Transverse colon (tissue), 4 donors: ENCODE results near the gene TMTC2. TPM values are rescaled to one million over a fixed set of nuclear protein-coding genes. Genes with fewer than 3 reads are reported as not detected.
A peak's percentile ranks its signal among the peaks of the same experiment; 100 is the strongest.

Experiments
- DNase-seq: peaks from one replicate; pipeline ENCODE4 v3.0.0-alpha.2; 2019
- H3K27ac ChIP-seq, 4 donors: fragments of 200-600 bp; sonication (generic); 2 replicates each; pipeline ENCODE4 v1.5.1; 2016 to 2018; ENCODE audit warnings: inconsistent platforms in 4 of 4
- H3K27me3 ChIP-seq: fragments of 200-600 bp; sonication (generic); 2 replicates; pipeline ENCODE4 v1.5.1; 2017; ENCODE audit warnings: inconsistent platforms
- H3K36me3 ChIP-seq, 4 donors: fragments of 200-600 bp; sonication (generic); 2 replicates each; pipeline ENCODE4 v1.5.1; 2017 to 2019; ENCODE audit warnings: inconsistent platforms in 4 of 4
- H3K4me1 ChIP-seq, 4 donors: fragments of 200-600 bp; sonication (generic); 2 replicates each; pipeline ENCODE4 v1.5.1; 2017 to 2020; ENCODE audit warnings: inconsistent platforms in 4 of 4
- H3K4me3 ChIP-seq, 4 donors: fragments of 200-600 bp; sonication (generic); 1 replicate in 1 of 4; 2 replicates in 3 of 4; pipeline versions ENCODE4 v1.5.1 to v1.6.1; 2017 to 2019; ENCODE audit warnings: inconsistent platforms in 4 of 4
- H3K9me3 ChIP-seq, 2 donors: fragments of 200-600 bp; sonication (generic); 2 replicates each; pipeline ENCODE4 v1.5.1; 2017 to 2019; ENCODE audit warnings: inconsistent platforms in 2 of 2
- EP300 ChIP-seq: sonication (generic); formaldehyde crosslinking; IDR thresholded peaks from one replicate; pipeline ENCODE4 v1.6.1; 2017; ENCODE audit warnings: antibody characterized with exemption, low read depth
- POLR2A ChIP-seq: fragments of 450-650 bp; IDR thresholded peaks from one replicate; pipeline ENCODE4 v1.6.1; 2016; ENCODE audit warnings: antibody characterized with exemption, mild to moderate bottlenecking, moderate library complexity
- POLR2AphosphoS5 ChIP-seq, 3 donors: sonication (generic); formaldehyde crosslinking; IDR thresholded peaks; one replicate each; pipeline ENCODE4 v1.6.1; 2016; ENCODE audit warnings: antibody characterized with exemption in 3 of 3
- WGBS, 2 donors: methylation state at CpG; one replicate each; pipeline ENCODE4 v1.1.5; 2018; ENCODE audit warnings: low coverage in 1 of 2; 5-methylcytosine and 5-hydroxymethylcytosine counted together
- in situ Hi-C, 4 donors: fragments of 200-750 bp; cut with MboI; loops; one replicate each; pipeline versions ENCODE4 v1.15.0 to v1.15.1; 2017; ENCODE audit warnings: low sequenced_read_pairs in 3 of 4, low pct_ligation_motif_present in 1 of 4, low pct_unique_long_range_greater_than_20kb in 1 of 4
- intact Hi-C: fragments of 100-400 bp; cut with DNase I; formaldehyde crosslinking; loops from one replicate; pipeline ENCODE4 v1.15.1; 2023; ENCODE audit warnings: low total_unique reads
- total RNA-seq, 4 donors: library from RNA; depleted of rRNA; stranded (reverse); fragments of >200 nt; gene quantifications; one replicate each; pipeline ENCODE4 v1.1.0, GENCODE V29; 2016
- TF ChIP-seq, protein P1 (sequence below), 5 experiments: fragments of 200-600 bp in 3 of 5; fragments of 450-650 bp in 2 of 5; sonication (generic) in 3 of 5; IDR thresholded peaks; 1 replicate in 2 of 5; 2 replicates in 3 of 5; pipeline ENCODE4 v1.5.1; 2016 to 2017; ENCODE audit warnings: antibody characterized with exemption in 5 of 5, inconsistent platforms in 3 of 5, mild to moderate bottlenecking in 2 of 5, moderate library complexity in 1 of 5

Gene TMTC2
- total RNA-seq, 4 donors from 2014 or later: 11.3 to 19.8 (median 17.1) TPM

GRCh38 chr12:82896277-82896676 lies 209.6 kb downstream of the TMTC2 start:
- Histone ChIP-seq H3K4me3 (no peak overlapping the region), H3K36me3 (no peaks in the 10 kb centered on the region), H3K4me1 (peaks cover 0 to 23% (median 10%) of the 10 kb centered on the region in 4 donors), H3K27me3 (no peaks in the 10 kb centered on the region), H3K9me3 (no peaks in the 10 kb centered on the region), H3K27ac (peak overlapping the region; percentile 54 to 71 (median 69))
- TF ChIP-seq POLR2A: no peak
- TF ChIP-seq, protein P1, sequence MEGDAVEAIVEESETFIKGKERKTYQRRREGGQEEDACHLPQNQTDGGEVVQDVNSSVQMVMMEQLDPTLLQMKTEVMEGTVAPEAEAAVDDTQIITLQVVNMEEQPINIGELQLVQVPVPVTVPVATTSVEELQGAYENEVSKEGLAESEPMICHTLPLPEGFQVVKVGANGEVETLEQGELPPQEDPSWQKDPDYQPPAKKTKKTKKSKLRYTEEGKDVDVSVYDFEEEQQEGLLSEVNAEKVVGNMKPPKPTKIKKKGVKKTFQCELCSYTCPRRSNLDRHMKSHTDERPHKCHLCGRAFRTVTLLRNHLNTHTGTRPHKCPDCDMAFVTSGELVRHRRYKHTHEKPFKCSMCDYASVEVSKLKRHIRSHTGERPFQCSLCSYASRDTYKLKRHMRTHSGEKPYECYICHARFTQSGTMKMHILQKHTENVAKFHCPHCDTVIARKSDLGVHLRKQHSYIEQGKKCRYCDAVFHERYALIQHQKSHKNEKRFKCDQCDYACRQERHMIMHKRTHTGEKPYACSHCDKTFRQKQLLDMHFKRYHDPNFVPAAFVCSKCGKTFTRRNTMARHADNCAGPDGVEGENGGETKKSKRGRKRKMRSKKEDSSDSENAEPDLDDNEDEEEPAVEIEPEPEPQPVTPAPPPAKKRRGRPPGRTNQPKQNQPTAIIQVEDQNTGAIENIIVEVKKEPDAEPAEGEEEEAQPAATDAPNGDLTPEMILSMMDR (IDR thresholded peaks at IDR 0.05): no peak
- TF ChIP-seq POLR2AphosphoS5 (IDR thresholded peaks at IDR 0.05): no peak
- TF ChIP-seq EP300: no peak
- DNase-seq: no peak
- WGBS, 2 donors: 50 to 57% methylated on average over 7 of the region's 7 CpGs
- in situ Hi-C loops: no loop called here
- intact Hi-C loops: no loop called here

- WGBS, 2 donors: 48 to 53% methylated on average over 3 of the region's 3 CpGs
- Histone ChIP-seq H3K36me3 (no peaks in the 10 kb centered on the region), H3K27ac (peak overlapping the region; percentile 54 to 71 (median 69)), H3K27me3 (no peaks in the 10 kb centered on the region), H3K9me3 (no peaks in the 10 kb centered on the region), H3K4me1 (peaks cover 0 to 23% (median 10%) of the 10 kb centered on the region in 4 donors), H3K4me3 (no peak overlapping the region)
- TF ChIP-seq POLR2AphosphoS5 (IDR thresholded peaks at IDR 0.05) (no peak), EP300 (no peak), POLR2A (no peak)
- TF ChIP-seq, protein P1 (IDR thresholded peaks at IDR 0.05): no peak
- intact Hi-C loops (no loop called here), in situ Hi-C loops (no loop called here)
- peak; percentile 42 for DNase-seq
These were observed 210.3 kb downstream of the TMTC2 start for GRCh38 chr12:82896979-82897378.

DNA sequence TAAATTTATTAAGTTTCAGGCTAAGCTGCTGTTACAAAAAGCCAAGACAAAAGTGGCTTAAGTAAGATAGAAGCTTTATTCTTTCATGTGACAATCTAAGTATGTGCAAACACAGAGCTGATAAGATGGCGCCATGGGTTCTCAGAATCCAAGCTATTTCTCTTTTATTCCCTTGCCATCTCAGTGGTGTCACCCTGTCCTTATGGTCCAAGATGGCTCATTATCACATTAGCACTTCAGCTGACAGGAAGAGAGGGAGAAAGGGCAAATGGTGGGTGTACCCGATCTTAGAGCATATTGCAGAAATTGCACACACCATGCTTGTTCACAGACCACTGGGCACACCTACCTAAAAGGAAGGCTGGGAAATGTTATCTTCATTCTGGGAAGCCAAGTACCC lies 211.7 kb downstream of the TMTC2 start:
- DNase-seq: no peak
- Histone ChIP-seq H3K9me3 (no peaks in the 10 kb centered on the region), H3K4me3 (no peak overlapping the region), H3K27me3 (no peaks in the 10 kb centered on the region), H3K4me1 (peaks cover 0 to 23% (median 10%) of the 10 kb centered on the region in 4 donors), H3K36me3 (no peaks in the 10 kb centered on the region), H3K27ac (no peak overlapping the region)
- TF ChIP-seq POLR2AphosphoS5 (IDR thresholded peaks at IDR 0.05) (no peak), POLR2A (no peak)
- TF ChIP-seq, protein P1 (IDR thresholded peaks at IDR 0.05): no peak
- in situ Hi-C loops (no loop called here), intact Hi-C loops (no loop called here)
- 66% methylated on average over 2 of the region's 2 CpGs; no CpG with 5 or more reads in 1 of the 2 donors for WGBS, 2 donors

DNA sequence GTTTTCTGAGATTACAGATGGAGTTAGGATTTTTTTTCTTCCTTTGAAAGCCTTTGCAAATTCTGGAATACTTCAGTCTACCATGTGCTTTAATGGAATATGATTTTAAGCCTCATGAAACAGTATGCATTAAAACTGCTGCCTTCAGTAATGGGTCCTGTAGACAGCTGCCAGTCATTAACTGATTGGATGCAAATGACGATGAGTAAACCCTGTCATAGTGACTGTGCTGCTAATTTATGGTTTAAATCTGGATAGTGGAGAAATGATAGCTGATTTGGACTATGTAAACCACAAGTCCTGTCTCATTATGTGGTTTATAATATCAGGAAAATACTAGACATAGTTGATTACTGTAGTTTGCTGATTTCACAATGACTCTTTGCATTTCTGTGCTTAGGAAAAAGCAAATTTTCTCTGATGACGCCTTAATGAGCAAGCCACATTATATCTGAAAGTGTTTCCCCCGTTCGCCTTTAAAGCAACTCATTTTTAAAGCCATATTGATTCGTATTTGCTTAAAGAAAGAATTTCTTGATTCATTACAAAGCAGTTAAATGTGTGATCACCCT lies 217.6 kb downstream of the TMTC2 start:
- intact Hi-C loops: no loop called here
- TF ChIP-seq, protein P1 (IDR thresholded peaks at IDR 0.05): no peak
- TF ChIP-seq POLR2A (no peak), POLR2AphosphoS5 (IDR thresholded peaks at IDR 0.05) (no peak)

More for the DNA sequence above, 217.6 kb downstream of the TMTC2 start:
- H3K27me3 ChIP-seq: no peaks in the 10 kb centered on the region
- H3K27ac ChIP-seq: no peak overlapping the region
- in situ Hi-C loops: no loop called here
- no peaks in the 10 kb centered on the region for H3K9me3 ChIP-seq
- H3K36me3 ChIP-seq: no peaks in the 10 kb centered on the region
- H3K4me3 ChIP-seq: no peak overlapping the region
- no peaks in the 10 kb centered on the region for H3K4me1 ChIP-seq
- 73 to 100% methylated on average over 4 to 5 of the region's 5 CpGs for WGBS, 2 donors
- no peak for DNase-seq
